GM21528 (cell line): ENCODE measurements around the gene ATXN7L2.
A peak's percentile ranks its signal among the peaks of the same experiment; 100 is the strongest.

Experiments
- ATAC-seq: cut with Tn5 transposase; IDR thresholded peaks from one replicate; pipeline ENCODE4 v1.9.1; 2021; ENCODE audit warnings: mild to moderate bottlenecking, moderate library complexity; ENCODE audit not compliant: unreplicated experiment, low FRiP score

ATXN7L2 gene

GRCh38 chr1:109474697-109475096 is 9.0 kb upstream of the ATXN7L2 start:
- ATAC-seq: no peak

- ATAC-seq: no peak
Observed at GRCh38 chr1:109475261-109475660, 8.4 kb upstream of the ATXN7L2 start.

GRCh38 chr1:109476825-109477224 is 6.9 kb upstream of the ATXN7L2 start:
- no peak for ATAC-seq

- no peak for ATAC-seq
Observed at GRCh38 chr1:109477821-109478220, 5.9 kb upstream of the ATXN7L2 start.

GRCh38 chr1:109478806-109479205 is 4.9 kb upstream of the ATXN7L2 start:
- ATAC-seq: no peak

- ATAC-seq: no peak
Observed at GRCh38 chr1:109479311-109479710, 4.4 kb upstream of the ATXN7L2 start.

- no peak for ATAC-seq
Observed at GRCh38 chr1:109479901-109480300, 3.8 kb upstream of the ATXN7L2 start.

- no peak for ATAC-seq
Observed at GRCh38 chr1:109481646-109482045, 2.1 kb upstream of the ATXN7L2 start.

GRCh38 chr1:109482242-109482641 is 1.5 kb upstream of the ATXN7L2 start:
- no peak for ATAC-seq

GRCh38 chr1:109482791-109483671 is 674 bp upstream of the ATXN7L2 start:
- peak; percentile 11 for ATAC-seq

GRCh38 chr1:109484519-109484975 is 842 bp downstream of the ATXN7L2 start:
- ATAC-seq: no peak

GRCh38 chr1:109485001-109485400 is 1.3 kb downstream of the ATXN7L2 start:
- no peak for ATAC-seq

GRCh38 chr1:109487261-109487660 is 3.6 kb downstream of the ATXN7L2 start:
- no peak for ATAC-seq

GRCh38 chr1:109488201-109488600 is 4.5 kb downstream of the ATXN7L2 start:
- ATAC-seq: no peak

- ATAC-seq: no peak
Observed at GRCh38 chr1:109488696-109489095, 5.0 kb downstream of the ATXN7L2 start.

GRCh38 chr1:109490029-109490933 is 6.6 kb downstream of the ATXN7L2 start:
- no peak for ATAC-seq

- ATAC-seq: no peak
Observed at GRCh38 chr1:109490934-109491302, 7.2 kb downstream of the ATXN7L2 start.

GRCh38 chr1:109491372-109491771 is 7.7 kb downstream of the ATXN7L2 start:
- no peak for ATAC-seq

GRCh38 chr1:109492779-109493178 is 9.1 kb downstream of the ATXN7L2 start:
- ATAC-seq: no peak

- ATAC-seq: no peak
Observed at GRCh38 chr1:109493227-109493626, 9.5 kb downstream of the ATXN7L2 start.

- ATAC-seq: peak; percentile 82
Observed at GRCh38 chr1:109493805-109494539, 10.3 kb downstream of the ATXN7L2 start, which contains the start of gene CYB561D1. Gene CYB561D1, plus strand, starts transcription at chr1:109494094. Its CDS starts 46 bp downstream, at chr1:109494140.
